ENCODE results near the gene ATP5ME. TPM values are rescaled to one million over a fixed set of nuclear protein-coding genes. Genes with fewer than 3 reads are reported as not detected.

Gene ATP5ME
- polyA plus RNA-seq (2013, experiment 1 of 2) = 393 TPM
- 422 TPM for polyA plus RNA-seq (2013, experiment 2 of 2)

GRCh38 chr4:674172-675035 lies at the start of gene ATP5ME, which contains the start of gene MYL5:
Gene ATP5ME (minus strand): TSS chr4:674276. CDS start chr4:674247, 29 bp downstream.
Gene MYL5 (plus strand): TSS chr4:674542. CDS start chr4:678027, 3,485 bp downstream.
- peaks cover 26% of the 10 kb centered on the region for H3K36me3 ChIP-seq (ENCODE audit: insufficient read depth, low read length)
- no peaks in the 10 kb centered on the region for H3K9me3 ChIP-seq (ENCODE audit: insufficient read depth, low read depth, low read length)
- peak within 1 kb of the TSS; percentile 90 for H3K4me3 ChIP-seq (ENCODE audit: low read length)
- H3K27ac ChIP-seq (ENCODE audit: low read depth, low read length) = peak within 1 kb of the TSS; percentile 81
- H3K4me1 ChIP-seq (ENCODE audit: insufficient read depth, low read length) = 0 out of 2 replicates have a peak, but pooled peaks cover 3% of the 10 kb centered on the region
- 1% methylated on average over 84 of the region's 84 CpGs for whole genome bisulfite sequencing
- H3K27me3 ChIP-seq (ENCODE audit: insufficient read depth, low read length) = no peaks in the 10 kb centered on the region
- peak within 1 kb of the TSS; percentile 92 for H3K9ac ChIP-seq (ENCODE audit: low read depth, low read length)

- Histone ChIP-seq H3K27me3 (ENCODE audit: insufficient read depth, low read length) (no peaks in the 10 kb centered on the region), H3K4me1 (ENCODE audit: insufficient read depth, low read length) (no peaks in the 10 kb centered on the region), H3K36me3 (ENCODE audit: insufficient read depth, low read length) (peaks cover 5% of the 10 kb centered on the region; the same call in 1 of the 2 replicates), H3K9me3 (ENCODE audit: insufficient read depth, low read depth, low read length) (no peaks in the 10 kb centered on the region), H3K9ac (ENCODE audit: low read depth, low read length) (no peak overlapping the region), H3K27ac (ENCODE audit: low read depth, low read length) (no peak overlapping the region), H3K4me3 (ENCODE audit: low read length) (no peak overlapping the region)
- 97% methylated on average over 61 of the region's 61 CpGs for WGBS
Measured at GRCh38 chr4:722851-723360, 48.8 kb upstream of the ATP5ME start.

GRCh38 chr4:722169-722725 lies 48.2 kb upstream of the ATP5ME start:
- Histone ChIP-seq H3K4me1 (ENCODE audit: insufficient read depth, low read length) (no peaks in the 10 kb centered on the region), H3K9me3 (ENCODE audit: insufficient read depth, low read depth, low read length) (no peaks in the 10 kb centered on the region), H3K27ac (ENCODE audit: low read depth, low read length) (no peak overlapping the region), H3K9ac (ENCODE audit: low read depth, low read length) (no peak overlapping the region), H3K27me3 (ENCODE audit: insufficient read depth, low read length) (no peaks in the 10 kb centered on the region), H3K4me3 (ENCODE audit: low read length) (no peak overlapping the region), H3K36me3 (ENCODE audit: insufficient read depth, low read length) (peaks cover 5% of the 10 kb centered on the region; the same call in 1 of the 2 replicates)
- WGBS = 97% methylated on average over 47 of the region's 47 CpGs

- Histone ChIP-seq H3K9me3 (ENCODE audit: insufficient read depth, low read depth, low read length) (no peaks in the 10 kb centered on the region), H3K36me3 (ENCODE audit: insufficient read depth, low read length) (peaks cover 5% of the 10 kb centered on the region; the same call in 1 of the 2 replicates), H3K27me3 (ENCODE audit: insufficient read depth, low read length) (no peaks in the 10 kb centered on the region), H3K4me3 (ENCODE audit: low read length) (no peak overlapping the region), H3K9ac (ENCODE audit: low read depth, low read length) (no peak overlapping the region), H3K4me1 (ENCODE audit: insufficient read depth, low read length) (no peaks in the 10 kb centered on the region), H3K27ac (ENCODE audit: low read depth, low read length) (no peak overlapping the region)
- 95% methylated on average over 31 of the region's 31 CpGs for WGBS
Measured at GRCh38 chr4:721261-722168, 47.4 kb upstream of the ATP5ME start.

GRCh38 chr4:720111-720860 lies 46.2 kb upstream of the ATP5ME start:
- no peak overlapping the region for H3K4me3 ChIP-seq (ENCODE audit: low read length)
- no peaks in the 10 kb centered on the region for H3K27me3 ChIP-seq (ENCODE audit: insufficient read depth, low read length)
- H3K9me3 ChIP-seq (ENCODE audit: insufficient read depth, low read depth, low read length) = no peaks in the 10 kb centered on the region
- H3K27ac ChIP-seq (ENCODE audit: low read depth, low read length) = no peak overlapping the region
- H3K4me1 ChIP-seq (ENCODE audit: insufficient read depth, low read length) = no peaks in the 10 kb centered on the region
- WGBS = 97% methylated on average over 59 of the region's 59 CpGs
- no peak overlapping the region for H3K9ac ChIP-seq (ENCODE audit: low read depth, low read length)
- H3K36me3 ChIP-seq (ENCODE audit: insufficient read depth, low read length) = peaks cover 5% of the 10 kb centered on the region; the same call in 1 of the 2 replicates

- Histone ChIP-seq H3K27ac (ENCODE audit: low read depth, low read length) (no peak overlapping the region), H3K9ac (ENCODE audit: low read depth, low read length) (no peak overlapping the region), H3K27me3 (ENCODE audit: insufficient read depth, low read length) (no peaks in the 10 kb centered on the region), H3K4me3 (ENCODE audit: low read length) (no peak overlapping the region), H3K4me1 (ENCODE audit: insufficient read depth, low read length) (no peaks in the 10 kb centered on the region), H3K9me3 (ENCODE audit: insufficient read depth, low read depth, low read length) (no peaks in the 10 kb centered on the region), H3K36me3 (ENCODE audit: insufficient read depth, low read length) (peaks cover 10% of the 10 kb centered on the region; the same call in 1 of the 2 replicates)
- 94% methylated on average over 8 of the region's 8 CpGs for WGBS
Measured at GRCh38 chr4:718460-718859, 44.4 kb upstream of the ATP5ME start.

GRCh38 chr4:717601-718320 lies 43.7 kb upstream of the ATP5ME start:
- H3K27ac ChIP-seq (ENCODE audit: low read depth, low read length) = no peak overlapping the region
- H3K36me3 ChIP-seq (ENCODE audit: insufficient read depth, low read length) = peaks cover 10% of the 10 kb centered on the region; the same call in 1 of the 2 replicates
- H3K27me3 ChIP-seq (ENCODE audit: insufficient read depth, low read length) = no peaks in the 10 kb centered on the region
- H3K4me1 ChIP-seq (ENCODE audit: insufficient read depth, low read length) = no peaks in the 10 kb centered on the region
- no peak overlapping the region for H3K9ac ChIP-seq (ENCODE audit: low read depth, low read length)
- H3K9me3 ChIP-seq (ENCODE audit: insufficient read depth, low read depth, low read length) = no peaks in the 10 kb centered on the region
- 94% methylated on average over 34 of the region's 34 CpGs for WGBS
- no peak overlapping the region for H3K4me3 ChIP-seq (ENCODE audit: low read length)

GRCh38 chr4:714087-714486 lies 40.0 kb upstream of the ATP5ME start:
- 95% methylated on average over 18 of the region's 18 CpGs for WGBS
- no peaks in the 10 kb centered on the region for H3K27me3 ChIP-seq (ENCODE audit: insufficient read depth, low read length)
- no peaks in the 10 kb centered on the region for H3K4me1 ChIP-seq (ENCODE audit: insufficient read depth, low read length)
- peaks cover 18% of the 10 kb centered on the region for H3K36me3 ChIP-seq (ENCODE audit: insufficient read depth, low read length)
- H3K9ac ChIP-seq (ENCODE audit: low read depth, low read length) = no peak overlapping the region
- no peak overlapping the region for H3K27ac ChIP-seq (ENCODE audit: low read depth, low read length)
- H3K4me3 ChIP-seq (ENCODE audit: low read length) = no peak overlapping the region
- H3K9me3 ChIP-seq (ENCODE audit: insufficient read depth, low read depth, low read length) = no peaks in the 10 kb centered on the region

- 91% methylated on average over 9 of the region's 9 CpGs for WGBS
Measured at GRCh38 chr4:712916-713632, 39.0 kb upstream of the ATP5ME start.

More at GRCh38 chr4:712916-713632, 39.0 kb upstream of the ATP5ME start:
- H3K4me3 ChIP-seq (ENCODE audit: low read length) = no peak overlapping the region
- H3K4me1 ChIP-seq (ENCODE audit: insufficient read depth, low read length) = no peaks in the 10 kb centered on the region
- H3K36me3 ChIP-seq (ENCODE audit: insufficient read depth, low read length) = peaks cover 18% of the 10 kb centered on the region
- no peaks in the 10 kb centered on the region for H3K9me3 ChIP-seq (ENCODE audit: insufficient read depth, low read depth, low read length)
- no peak overlapping the region for H3K27ac ChIP-seq (ENCODE audit: low read depth, low read length)
- no peak overlapping the region for H3K9ac ChIP-seq (ENCODE audit: low read depth, low read length)
- H3K27me3 ChIP-seq (ENCODE audit: insufficient read depth, low read length) = no peaks in the 10 kb centered on the region

Data from HUES64 (cell line).